SW 1271 (cell line): ENCODE results near the gene FNDC7.
"Not testable (repeated sequence)": the region's sequence is repeated elsewhere in the genome, so short reads cannot be mapped to it uniquely, and the experiment has no call there.

Source experiments
- DNase-seq, 2 experiments: peaks; one replicate each; lab custom pipeline; 2025; lab: John Stamatoyannopoulos, UW

The FNDC7 gene

GRCh38 chr1:108699375-108700332 lies 13.1 kb upstream of the FNDC7 start:
- no peak for DNase-seq

- DNase-seq = no peak
These were observed 11.4 kb upstream of the FNDC7 start for GRCh38 chr1:108701176-108701849.

GRCh38 chr1:108702109-108702508 lies 10.6 kb upstream of the FNDC7 start:
- not testable (repeated sequence) for DNase-seq

GRCh38 chr1:108703939-108704338 lies 8.8 kb upstream of the FNDC7 start:
- DNase-seq = no peak

- DNase-seq = peak in 1 of 2 experiments; percentile 19
These were observed 8.2 kb upstream of the FNDC7 start for GRCh38 chr1:108704496-108704895.

GRCh38 chr1:108706643-108707042 lies 6.1 kb upstream of the FNDC7 start:
- no peak for DNase-seq

GRCh38 chr1:108708691-108709660 lies 3.7 kb upstream of the FNDC7 start:
- no peak for DNase-seq

- DNase-seq = no peak
These were observed 3.2 kb downstream of the FNDC7 start for GRCh38 chr1:108715932-108716331.

- DNase-seq = no peak
These were observed 3.9 kb downstream of the FNDC7 start for GRCh38 chr1:108716437-108717230.

- no peak for DNase-seq
These were observed 5.1 kb downstream of the FNDC7 start for GRCh38 chr1:108717774-108718316.

- no peak for DNase-seq
These were observed 6.4 kb downstream of the FNDC7 start for GRCh38 chr1:108718927-108719655.

GRCh38 chr1:108719656-108720435 lies 7.1 kb downstream of the FNDC7 start:
- peak; percentile 15 to 40 for DNase-seq

GRCh38 chr1:108722292-108722691 lies 9.6 kb downstream of the FNDC7 start:
- no peak for DNase-seq

- no peak for DNase-seq
These were observed 13.2 kb downstream of the FNDC7 start for GRCh38 chr1:108725906-108726305.

- no peak for DNase-seq
These were observed 15.7 kb downstream of the FNDC7 start for GRCh38 chr1:108728327-108728923.

- DNase-seq = no peak
These were observed 16.8 kb downstream of the FNDC7 start for GRCh38 chr1:108729481-108729880.

GRCh38 chr1:108732398-108732797 lies 19.7 kb downstream of the FNDC7 start:
- DNase-seq = no peak

- no peak for DNase-seq
These were observed 21.6 kb downstream of the FNDC7 start for GRCh38 chr1:108734171-108734865.
